ENCODE measurements around the gene LRBA. TPM values are rescaled to one million over a fixed set of nuclear protein-coding genes. Genes with fewer than 3 reads are reported as not detected.
"Not testable (repeated sequence)": the region's sequence is repeated elsewhere in the genome, so short reads cannot be mapped to it uniquely, and the experiment has no call there.

LRBA gene
- total RNA-seq, 1 experiment from 2014 or later = 55.3 TPM

GRCh38 chr4:150960079-150960478, 55.0 kb downstream of the LRBA start:
- no peak overlapping the region for H2BK20ac ChIP-seq (ENCODE audit: low read depth, low read length, poor library complexity, severe bottlenecking)
- DNase-seq = no peak
- no peak overlapping the region for H4K5ac ChIP-seq (ENCODE audit: insufficient read length, low read depth, low read length)
- H3K4me3 Mint-ChIP-seq = no peak overlapping the region
- H3K27me3 ChIP-seq (ENCODE audit: insufficient read depth, low read length) = no peaks in the 10 kb centered on the region
- H3K4me1 Mint-ChIP-seq = peaks cover 0 to 4% of the 10 kb centered on the region in 2 experiments; a peak in 1 of 4 replicates
- H4K91ac ChIP-seq (ENCODE audit: insufficient read length, low read depth, low read length) = no peak overlapping the region
- no peaks in the 10 kb centered on the region for H3K4me1 ChIP-seq (ENCODE audit: insufficient read depth, low read length)
- no peak overlapping the region for H2BK5ac ChIP-seq (ENCODE audit: insufficient read length, low read length)
- no peaks in the 10 kb centered on the region for H3K23me2 ChIP-seq (ENCODE audit: insufficient read length, low read depth, low read length, poor library complexity, severe bottlenecking)
- H3K9me3 Mint-ChIP-seq = peaks cover 44 to 56% of the 10 kb centered on the region in 2 experiments
- no peak overlapping the region for H3K23ac ChIP-seq (ENCODE audit: insufficient read length, low read depth, low read length)
- no peak overlapping the region for H3K9ac ChIP-seq (ENCODE audit: extremely low read depth, insufficient read length, low read length)
- H3K14ac ChIP-seq (ENCODE audit: insufficient read depth, low read length) = no peak overlapping the region
- H2AK5ac ChIP-seq (ENCODE audit: insufficient read length, low read length) = no peak overlapping the region
- no peak overlapping the region for H3K18ac ChIP-seq (ENCODE audit: insufficient read length, low read depth, low read length)
- H2BK15ac ChIP-seq (ENCODE audit: low read depth, low read length) = no peak overlapping the region
- no peak overlapping the region for H2AFZ ChIP-seq (ENCODE audit: low read length)
- no peak overlapping the region for H3K27ac ChIP-seq (ENCODE audit: insufficient read length, low read depth, low read length)
- no CpG with 5 or more reads among the region's 2 CpGs for WGBS (ENCODE audit: extremely low coverage, insufficient read length, low lambda C conversion rate)
- no peak overlapping the region for H3K4ac ChIP-seq (ENCODE audit: low read depth, low read length)
- peaks cover 5% of the 10 kb centered on the region; the same call in 1 of the 2 replicates for H3K79me2 ChIP-seq (ENCODE audit: insufficient read depth, low read length)
- no peak overlapping the region for H2BK12ac ChIP-seq (ENCODE audit: insufficient read length, low read depth, low read length)
- H3K4me2 ChIP-seq (ENCODE audit: insufficient read depth, insufficient read length, low read length) = no peak overlapping the region
- TF ChIP-seq, protein P1, sequence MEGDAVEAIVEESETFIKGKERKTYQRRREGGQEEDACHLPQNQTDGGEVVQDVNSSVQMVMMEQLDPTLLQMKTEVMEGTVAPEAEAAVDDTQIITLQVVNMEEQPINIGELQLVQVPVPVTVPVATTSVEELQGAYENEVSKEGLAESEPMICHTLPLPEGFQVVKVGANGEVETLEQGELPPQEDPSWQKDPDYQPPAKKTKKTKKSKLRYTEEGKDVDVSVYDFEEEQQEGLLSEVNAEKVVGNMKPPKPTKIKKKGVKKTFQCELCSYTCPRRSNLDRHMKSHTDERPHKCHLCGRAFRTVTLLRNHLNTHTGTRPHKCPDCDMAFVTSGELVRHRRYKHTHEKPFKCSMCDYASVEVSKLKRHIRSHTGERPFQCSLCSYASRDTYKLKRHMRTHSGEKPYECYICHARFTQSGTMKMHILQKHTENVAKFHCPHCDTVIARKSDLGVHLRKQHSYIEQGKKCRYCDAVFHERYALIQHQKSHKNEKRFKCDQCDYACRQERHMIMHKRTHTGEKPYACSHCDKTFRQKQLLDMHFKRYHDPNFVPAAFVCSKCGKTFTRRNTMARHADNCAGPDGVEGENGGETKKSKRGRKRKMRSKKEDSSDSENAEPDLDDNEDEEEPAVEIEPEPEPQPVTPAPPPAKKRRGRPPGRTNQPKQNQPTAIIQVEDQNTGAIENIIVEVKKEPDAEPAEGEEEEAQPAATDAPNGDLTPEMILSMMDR (conservative IDR thresholded peaks at IDR 0.05) = peak; percentile 65
- H3K27me3 Mint-ChIP-seq (ENCODE audit: low read depth) = no peaks in the 10 kb centered on the region
- H3K56ac ChIP-seq (ENCODE audit: insufficient read length, low read depth, low read length) = no peak overlapping the region
- peaks cover 23% of the 10 kb centered on the region for H3K9me3 ChIP-seq (ENCODE audit: control insufficient read depth, low read depth, low read length)
- H3K36me3 Mint-ChIP-seq (ENCODE audit: insufficient read depth in 1 of 3, low read depth in 3 of 3) = peaks cover 51 to 63% (median 51%) of the 10 kb centered on the region in 3 experiments
- no peak overlapping the region for H2BK120ac ChIP-seq (ENCODE audit: low read depth, low read length, poor library complexity, severe bottlenecking)
- no peak overlapping the region for H3K27ac Mint-ChIP-seq
- H3T11ph ChIP-seq (ENCODE audit: low read length) = no peak overlapping the region
- H4K20me1 ChIP-seq (ENCODE audit: control insufficient read depth, insufficient read depth, insufficient read length) = no peaks in the 10 kb centered on the region
- peaks cover 1% of the 10 kb centered on the region for H3K79me1 ChIP-seq (ENCODE audit: insufficient read depth, low read depth, low read length, poor library complexity, severe bottlenecking)
- H4K8ac ChIP-seq (replicated peaks; ENCODE audit: insufficient read length, low read depth, low read length) = no peak overlapping the region

DNA sequence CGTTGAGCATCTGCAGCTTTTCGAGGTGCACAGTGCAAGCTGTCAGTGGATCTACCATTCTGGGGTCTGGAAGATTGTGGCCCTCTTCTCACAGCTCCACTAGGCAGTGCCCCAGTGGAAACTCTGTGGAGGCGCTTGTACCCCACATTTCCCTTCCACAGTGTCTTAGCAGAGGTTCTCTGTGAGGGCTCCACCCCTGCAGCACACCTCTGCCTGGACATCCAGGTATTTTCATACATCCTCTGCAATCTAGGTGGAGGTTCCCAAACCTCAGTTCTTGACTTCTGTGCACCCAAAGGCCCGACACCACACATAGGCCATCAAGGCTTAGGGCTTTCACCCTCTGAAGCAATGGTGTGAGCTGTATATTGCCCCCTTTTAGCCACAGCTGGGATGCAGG, 57.1 kb downstream of the LRBA start:
- not testable (repeated sequence) for H3K9ac ChIP-seq (ENCODE audit: extremely low read depth, insufficient read length, low read length); H2BK120ac ChIP-seq (ENCODE audit: low read depth, low read length, poor library complexity, severe bottlenecking); H4K91ac ChIP-seq (ENCODE audit: insufficient read length, low read depth, low read length); H3K27ac ChIP-seq (ENCODE audit: insufficient read length, low read depth, low read length); H3K4me1 ChIP-seq (ENCODE audit: insufficient read depth, low read length); H2BK20ac ChIP-seq (ENCODE audit: low read depth, low read length, poor library complexity, severe bottlenecking); H3K18ac ChIP-seq (ENCODE audit: insufficient read length, low read depth, low read length); H3K4ac ChIP-seq (ENCODE audit: low read depth, low read length); H2AK5ac ChIP-seq (ENCODE audit: insufficient read length, low read length); H3K4me2 ChIP-seq (ENCODE audit: insufficient read depth, insufficient read length, low read length); DNase-seq; H2BK15ac ChIP-seq (ENCODE audit: low read depth, low read length); H3K27me3 ChIP-seq (ENCODE audit: insufficient read depth, low read length); H3K56ac ChIP-seq (ENCODE audit: insufficient read length, low read depth, low read length); H3K27me3 Mint-ChIP-seq (ENCODE audit: low read depth); H3K79me1 ChIP-seq (ENCODE audit: insufficient read depth, low read depth, low read length, poor library complexity, severe bottlenecking); H3K23me2 ChIP-seq (ENCODE audit: insufficient read length, low read depth, low read length, poor library complexity, severe bottlenecking); H2BK5ac ChIP-seq (ENCODE audit: insufficient read length, low read length); H3K79me2 ChIP-seq (ENCODE audit: insufficient read depth, low read length); H3K4me3 Mint-ChIP-seq; H2BK12ac ChIP-seq (ENCODE audit: insufficient read length, low read depth, low read length); H3T11ph ChIP-seq (ENCODE audit: low read length); H3K4me1 Mint-ChIP-seq; H3K14ac ChIP-seq (ENCODE audit: insufficient read depth, low read length); H2AFZ ChIP-seq (ENCODE audit: low read length); H4K5ac ChIP-seq (ENCODE audit: insufficient read length, low read depth, low read length); H4K8ac ChIP-seq (replicated peaks; ENCODE audit: insufficient read length, low read depth, low read length); H3K27ac Mint-ChIP-seq; H4K20me1 ChIP-seq (ENCODE audit: control insufficient read depth, insufficient read depth, insufficient read length); H3K23ac ChIP-seq (ENCODE audit: insufficient read length, low read depth, low read length)
- peaks cover 51 to 53% of the 10 kb centered on the region in 2 experiments for H3K9me3 Mint-ChIP-seq
- WGBS (ENCODE audit: extremely low coverage, insufficient read length, low lambda C conversion rate) = no CpG with 5 or more reads among the region's 4 CpGs
- H3K9me3 ChIP-seq (ENCODE audit: control insufficient read depth, low read depth, low read length) = peaks cover 23% of the 10 kb centered on the region
- peaks cover 52 to 58% (median 53%) of the 10 kb centered on the region in 3 experiments for H3K36me3 Mint-ChIP-seq (ENCODE audit: insufficient read depth in 1 of 3, low read depth in 3 of 3)
